Stimulated activated CD8-positive, alpha-beta memory T cell treated with anti-CD3 and anti-CD28 coated beads, Interleukin-15, amount 100 ng/mL, for 4 hours (primary cell): Measurements from ENCODE around the gene CLIC5.

Source experiments
- DNase-seq, 2 donors: peaks; one replicate each; pipeline ENCODE4 v3.0.0-alpha.2; 2020; ENCODE audit warnings: low read depth in 2 of 2

CLIC5 gene

GRCh38 chr6:45843848-45844521 lies 171.7 kb downstream of the CLIC5 start:
- DNase-seq = no peak

DNA sequence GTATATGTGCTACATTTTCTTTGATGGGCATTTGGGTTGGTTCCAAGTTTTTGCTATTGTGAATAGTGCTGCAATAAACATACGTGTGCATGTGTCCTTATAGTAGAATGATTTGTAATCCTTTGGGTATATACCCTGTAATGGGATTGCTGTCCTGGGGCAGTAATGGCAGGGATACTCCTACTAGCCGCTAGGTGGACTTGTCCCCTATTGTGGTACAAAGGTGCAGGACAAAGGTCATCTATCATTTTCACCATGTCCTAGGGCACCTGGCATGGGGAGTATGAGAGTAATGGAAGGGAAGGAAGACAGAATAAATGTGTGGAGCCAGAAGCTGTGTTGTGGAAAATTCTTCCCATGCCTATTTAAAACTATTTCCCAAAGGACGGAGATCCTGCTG lies 174.6 kb downstream of the CLIC5 start:
- DNase-seq = no peak

DNA sequence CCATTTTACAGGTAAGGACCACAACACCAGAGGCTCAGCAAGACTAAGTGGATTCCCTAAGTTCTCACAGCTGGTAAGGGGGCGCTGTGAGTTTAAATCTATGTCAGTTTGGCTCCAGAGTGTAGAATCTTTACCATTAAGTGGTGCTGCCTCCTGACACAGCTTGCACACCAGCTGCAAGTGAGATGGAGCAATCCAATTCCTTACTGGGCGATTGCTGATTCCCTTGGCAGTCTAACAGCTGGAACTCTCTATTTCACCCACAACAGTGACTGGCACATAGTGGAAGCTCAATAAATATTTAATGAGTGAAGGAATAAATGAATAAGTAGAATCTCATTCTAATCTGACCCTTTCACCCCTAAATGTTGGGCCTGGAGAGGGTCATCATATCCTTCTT lies 176.7 kb downstream of the CLIC5 start:
- DNase-seq = no peak

DNA sequence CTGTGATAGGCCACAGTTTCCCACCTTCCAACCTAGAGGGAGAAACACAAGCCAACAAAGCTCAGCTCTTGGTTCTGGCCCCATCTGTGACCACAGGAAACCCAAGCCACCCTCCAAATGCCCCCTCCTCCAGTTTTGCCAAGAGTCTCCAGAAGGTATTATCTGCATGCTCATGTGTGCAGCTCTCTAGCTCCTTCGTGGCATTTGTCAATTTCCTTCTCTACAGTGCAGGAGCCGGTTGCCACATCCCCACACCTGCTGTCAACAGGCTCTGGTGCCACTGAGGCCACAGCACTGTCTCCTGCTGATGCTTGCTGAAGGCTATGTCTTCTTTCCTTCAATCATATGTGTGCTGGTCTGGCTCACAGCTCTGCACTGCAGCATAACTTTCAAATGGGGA lies 177.2 kb downstream of the CLIC5 start:
- DNase-seq = no peak

GRCh38 chr6:45837541-45838200 lies 178.0 kb downstream of the CLIC5 start:
- DNase-seq = no peak

DNA sequence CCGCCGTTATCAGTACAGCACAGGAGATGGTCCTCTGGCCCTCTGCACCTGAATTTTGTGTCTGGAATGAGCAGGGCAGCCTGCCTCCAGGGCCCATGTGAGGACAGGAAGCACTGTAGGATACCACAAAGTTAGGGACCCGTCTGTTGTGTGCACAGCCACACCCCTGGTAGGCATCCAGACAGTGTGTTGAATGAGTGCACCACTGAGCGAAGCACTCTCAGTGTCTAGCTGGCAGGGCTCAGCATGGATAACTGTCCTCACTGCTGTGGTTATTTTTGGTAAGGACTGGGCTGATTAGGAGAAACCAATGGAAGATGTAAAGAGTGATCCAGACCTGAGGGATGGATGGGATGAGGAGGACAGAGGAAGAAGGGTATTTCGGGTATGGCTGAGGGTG lies 178.7 kb downstream of the CLIC5 start:
- no peak for DNase-seq

DNA sequence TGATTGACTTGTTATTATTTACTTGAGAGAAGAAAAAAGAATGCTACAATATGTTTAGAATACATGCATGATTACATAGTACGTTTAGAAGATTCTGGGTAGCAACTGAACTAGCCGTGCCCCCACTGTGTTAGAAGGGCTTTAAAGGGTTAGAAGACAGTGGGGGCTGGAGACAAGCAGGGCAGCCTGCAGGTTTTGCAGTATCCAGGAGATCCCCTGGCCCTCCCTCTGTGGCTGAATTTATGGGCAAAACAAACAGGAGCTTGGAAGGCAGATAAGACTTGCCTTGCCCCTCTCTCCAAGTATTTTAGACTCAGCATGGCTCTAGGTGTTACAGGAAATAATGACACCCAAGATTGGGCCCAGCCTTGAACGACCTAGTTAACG lies 179.2 kb downstream of the CLIC5 start:
- DNase-seq = no peak

DNA sequence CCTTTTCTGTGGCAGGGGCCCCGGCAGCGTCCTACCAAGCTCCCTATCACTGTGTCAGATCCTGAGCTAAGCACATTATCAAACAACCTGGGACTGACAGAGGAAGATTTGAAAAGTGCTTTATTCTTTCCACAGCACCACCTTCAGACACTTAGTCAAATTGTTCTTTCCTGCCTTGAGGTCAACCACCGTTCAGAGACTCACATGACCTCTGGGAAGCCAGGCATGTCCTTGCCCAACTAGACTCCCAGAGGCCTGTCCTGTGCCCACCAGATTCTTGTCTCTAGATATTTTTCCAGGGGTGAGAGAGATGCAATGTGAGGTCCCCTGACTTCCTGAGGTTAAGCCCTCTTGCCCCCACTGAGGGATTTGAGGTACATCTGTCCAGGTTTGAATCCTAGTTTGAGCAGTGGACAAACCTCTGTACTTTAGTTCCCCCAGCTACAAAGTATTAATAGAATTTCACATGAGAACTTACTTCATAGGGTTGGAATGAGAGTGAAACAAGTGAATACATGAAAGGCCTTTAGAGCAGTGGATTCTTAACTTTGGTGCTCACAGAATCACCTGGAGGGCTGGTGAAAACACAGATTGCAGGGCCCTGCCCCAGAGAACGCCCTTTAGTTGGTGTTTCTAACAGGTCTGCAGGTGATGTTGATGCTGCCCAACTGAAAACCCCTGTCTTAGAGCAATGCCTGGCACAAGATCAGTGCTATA lies 179.8 kb downstream of the CLIC5 start:
- DNase-seq = no peak

DNA sequence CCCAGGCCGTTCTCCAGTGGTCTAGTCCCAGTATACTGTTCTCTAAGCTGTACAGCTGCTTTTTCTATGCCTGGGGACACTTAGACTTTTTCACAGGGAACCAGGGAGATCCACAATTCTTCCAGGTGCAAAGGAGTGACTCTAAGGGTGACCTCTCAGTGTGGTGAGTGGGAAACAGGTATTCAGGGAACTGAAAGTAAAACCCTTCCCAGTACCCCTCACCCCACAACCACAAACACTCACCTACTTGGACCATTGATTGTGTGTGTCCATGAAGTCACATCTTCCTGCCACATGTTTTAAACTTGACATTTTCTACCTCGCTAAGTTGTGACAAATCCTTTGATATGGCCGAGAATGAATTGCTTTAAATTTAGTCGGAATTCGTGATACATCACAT lies 183.6 kb downstream of the CLIC5 start:
- DNase-seq = no peak
